HepG2 (cell line): ENCODE data around the gene DGUOK. TPM values are rescaled to one million over a fixed set of nuclear protein-coding genes. Genes with fewer than 3 reads are reported as not detected.

Source experiments
- ATF1 ChIP-seq: IDR thresholded peaks from 2 replicates; pipeline ENCODE4 v1.6.1; 2016; ENCODE audit warnings: mild to moderate bottlenecking, control low read depth
- ATF7 ChIP-seq, 2 experiments: fragments of 450-650 bp in 1 of 2; sonication (generic) in 1 of 2; formaldehyde crosslinking in 1 of 2; IDR thresholded peaks; 2 replicates each; pipeline versions ENCODE4 v1.4.0 to v1.6.1; 2016 to 2020; ENCODE audit warnings: antibody characterized with exemption in 1 of 2, mild to moderate bottlenecking in 1 of 2, missing genetic modification reagents in 1 of 2
- BORCS8-MEF2B ChIP-seq: sonication (generic); formaldehyde crosslinking; IDR thresholded peaks from 2 replicates; pipeline ENCODE4 v1.8.0; 2022; ENCODE audit warnings: mild to moderate bottlenecking, missing genetic modification reagents
- EED ChIP-seq: sonication (generic); formaldehyde crosslinking; IDR thresholded peaks from 2 replicates; pipeline ENCODE4 v1.5.0; 2020; ENCODE audit warnings: mild to moderate bottlenecking, missing genetic modification reagents
- HNF4A ChIP-seq: sonication (generic); formaldehyde crosslinking; IDR thresholded peaks from 2 replicates; pipeline ENCODE4 v1.4.0; 2020; ENCODE audit warnings: missing genetic modification reagents
- MEF2D ChIP-seq: sonication (generic); formaldehyde crosslinking; IDR thresholded peaks from 2 replicates; pipeline ENCODE4 v1.5.1; 2020; ENCODE audit warnings: mild to moderate bottlenecking, missing genetic modification reagents
- MIXL1 ChIP-seq: IDR thresholded peaks from 2 replicates; pipeline ENCODE4 v1.6.1; 2016
- NCOA1 ChIP-seq: sonication (generic); formaldehyde crosslinking; IDR thresholded peaks from 2 replicates; pipeline ENCODE4 v1.9.0; 2021; ENCODE audit warnings: missing genetic modification reagents
- RAD51 ChIP-seq: fragments of 450-650 bp; IDR thresholded peaks from 2 replicates; pipeline ENCODE4 v1.6.1; 2016; ENCODE audit warnings: borderline replicate concordance
- SALL1 ChIP-seq: sonication (generic); formaldehyde crosslinking; IDR thresholded peaks from 2 replicates; pipeline ENCODE4 v1.8.0; 2022; ENCODE audit warnings: mild to moderate bottlenecking, missing genetic modification reagents
- SPEN ChIP-seq: sonication (generic); formaldehyde crosslinking; IDR thresholded peaks from 2 replicates; pipeline ENCODE4 v1.5.1; 2020; ENCODE audit warnings: low read depth, mild to moderate bottlenecking, missing genetic modification reagents
- TSC22D2 ChIP-seq: sonication (generic); formaldehyde crosslinking; IDR thresholded peaks from 2 replicates; pipeline ENCODE4 v1.5.1; 2020; ENCODE audit warnings: missing genetic modification reagents, mild to moderate bottlenecking, borderline replicate concordance
- ZFAT ChIP-seq: sonication (generic); formaldehyde crosslinking; conservative IDR thresholded peaks from 2 replicates; pipeline ENCODE4 v1.8.1; 2023; ENCODE audit warnings: missing genetic modification reagents, inconsistent platforms
- ZNF224 ChIP-seq: sonication (generic); formaldehyde crosslinking; IDR thresholded peaks from 2 replicates; pipeline ENCODE4 v1.5.0; 2020; ENCODE audit warnings: mild to moderate bottlenecking, missing genetic modification reagents
- ZNF563 ChIP-seq: sonication (generic); formaldehyde crosslinking; IDR thresholded peaks from 2 replicates; pipeline ENCODE4 v1.8.0; 2022; ENCODE audit warnings: mild to moderate bottlenecking, moderate library complexity, missing genetic modification reagents
- ZNF75D ChIP-seq: sonication (generic); formaldehyde crosslinking; IDR thresholded peaks from 2 replicates; pipeline ENCODE4 v1.8.1; 2023; ENCODE audit warnings: missing genetic modification reagents, mild to moderate bottlenecking, borderline replicate concordance
- polyA plus RNA-seq, 8 experiments: library from polyadenylated mRNA; depleted of rRNA in 3 of 8; stranded (reverse) in 7 of 8; unstranded in 1 of 8; fragments of >200 nt; fragmentation: Illumina TruSeq in 4 of 8; extraction: Trizol in 4 of 8; gene quantifications; 2 replicates each; pipeline versions ENCODE4 v1.2.1 to v1.2.3, GENCODE V29; 2011 to 2016; ENCODE audit warnings: low read depth in 4 of 8, missing spikeins in 1 of 8, mixed read lengths in 1 of 8; ENCODE audit not compliant: insufficient read depth in 1 of 8
- total RNA-seq, 5 experiments: library from RNA; depleted of rRNA; stranded (reverse); fragments of >200 nt; fragmentation: Illumina TruSeq; extraction: Trizol; gene quantifications; 2 replicates each; pipeline ENCODE4 v1.2.3, GENCODE V29; 2016; ENCODE audit warnings: low read depth in 1 of 5
- TF ChIP-seq, protein P1 (sequence below): sonication (generic); formaldehyde crosslinking; IDR thresholded peaks from 2 replicates; pipeline ENCODE4 v1.4.0; 2020; ENCODE audit warnings: missing genetic modification reagents
- TF ChIP-seq, protein P2 (sequence below): sonication (generic); formaldehyde crosslinking; IDR thresholded peaks from 2 replicates; pipeline ENCODE4 v1.5.0; 2020; ENCODE audit warnings: missing genetic modification reagents
- TF ChIP-seq, protein P3 (sequence below): sonication (generic); formaldehyde crosslinking; IDR thresholded peaks from 2 replicates; pipeline ENCODE4 v1.5.1; 2020; ENCODE audit warnings: missing genetic modification reagents, mild to moderate bottlenecking, borderline replicate concordance
- TF ChIP-seq, protein P4 (sequence below): sonication (generic); formaldehyde crosslinking; IDR thresholded peaks from 2 replicates; pipeline ENCODE4 v1.8.1; 2023; ENCODE audit warnings: mild to moderate bottlenecking, missing genetic modification reagents

The DGUOK gene
- total and polyA plus RNA-seq, 2 of the 13 experiments (the other 11 are each of a cell fraction or from before 2014, with no cell fraction given), result 105 to 137 TPM

DNA sequence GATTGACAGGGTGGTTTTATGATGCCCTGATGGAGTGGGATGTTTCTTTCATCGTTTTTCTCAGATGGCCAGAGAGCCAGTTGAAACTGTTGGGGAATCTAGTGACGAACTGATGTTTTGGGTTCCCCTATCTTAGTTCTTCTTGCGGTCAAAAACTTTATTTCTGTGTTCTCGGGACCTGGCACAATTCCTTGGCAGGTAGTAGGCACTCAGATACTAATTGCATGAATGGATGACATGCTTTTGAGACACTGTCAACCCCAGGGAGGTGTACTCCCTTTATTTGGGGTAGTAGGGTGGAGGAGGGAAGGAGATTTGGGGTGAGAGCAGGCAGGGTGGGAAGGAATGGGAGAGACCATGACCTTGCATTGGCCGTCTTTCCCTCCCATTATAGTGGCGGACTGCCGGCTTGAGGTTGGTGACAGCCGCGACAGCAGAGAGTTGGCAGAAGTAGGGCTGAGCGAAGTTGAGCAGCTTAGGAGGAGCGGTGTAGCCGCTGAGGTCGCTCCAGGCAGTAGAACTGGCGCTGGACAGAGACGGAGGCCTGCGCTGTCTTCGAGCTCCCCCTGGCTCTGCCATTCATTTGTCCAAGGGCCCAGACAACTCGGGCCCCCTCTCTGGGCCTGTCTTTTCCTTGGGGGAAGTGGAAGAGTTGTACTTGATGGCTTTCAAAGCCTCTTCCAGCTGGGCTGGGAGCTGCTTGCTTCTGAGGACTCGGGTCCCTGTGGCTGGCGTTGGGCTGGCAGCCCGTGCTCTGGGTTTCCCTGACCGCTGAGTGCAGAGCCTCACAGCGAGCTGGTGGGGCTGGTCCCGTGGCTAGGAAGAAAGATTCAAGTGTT lies 60.6 kb downstream of the DGUOK start (continued):
- TF ChIP-seq, protein P1, sequence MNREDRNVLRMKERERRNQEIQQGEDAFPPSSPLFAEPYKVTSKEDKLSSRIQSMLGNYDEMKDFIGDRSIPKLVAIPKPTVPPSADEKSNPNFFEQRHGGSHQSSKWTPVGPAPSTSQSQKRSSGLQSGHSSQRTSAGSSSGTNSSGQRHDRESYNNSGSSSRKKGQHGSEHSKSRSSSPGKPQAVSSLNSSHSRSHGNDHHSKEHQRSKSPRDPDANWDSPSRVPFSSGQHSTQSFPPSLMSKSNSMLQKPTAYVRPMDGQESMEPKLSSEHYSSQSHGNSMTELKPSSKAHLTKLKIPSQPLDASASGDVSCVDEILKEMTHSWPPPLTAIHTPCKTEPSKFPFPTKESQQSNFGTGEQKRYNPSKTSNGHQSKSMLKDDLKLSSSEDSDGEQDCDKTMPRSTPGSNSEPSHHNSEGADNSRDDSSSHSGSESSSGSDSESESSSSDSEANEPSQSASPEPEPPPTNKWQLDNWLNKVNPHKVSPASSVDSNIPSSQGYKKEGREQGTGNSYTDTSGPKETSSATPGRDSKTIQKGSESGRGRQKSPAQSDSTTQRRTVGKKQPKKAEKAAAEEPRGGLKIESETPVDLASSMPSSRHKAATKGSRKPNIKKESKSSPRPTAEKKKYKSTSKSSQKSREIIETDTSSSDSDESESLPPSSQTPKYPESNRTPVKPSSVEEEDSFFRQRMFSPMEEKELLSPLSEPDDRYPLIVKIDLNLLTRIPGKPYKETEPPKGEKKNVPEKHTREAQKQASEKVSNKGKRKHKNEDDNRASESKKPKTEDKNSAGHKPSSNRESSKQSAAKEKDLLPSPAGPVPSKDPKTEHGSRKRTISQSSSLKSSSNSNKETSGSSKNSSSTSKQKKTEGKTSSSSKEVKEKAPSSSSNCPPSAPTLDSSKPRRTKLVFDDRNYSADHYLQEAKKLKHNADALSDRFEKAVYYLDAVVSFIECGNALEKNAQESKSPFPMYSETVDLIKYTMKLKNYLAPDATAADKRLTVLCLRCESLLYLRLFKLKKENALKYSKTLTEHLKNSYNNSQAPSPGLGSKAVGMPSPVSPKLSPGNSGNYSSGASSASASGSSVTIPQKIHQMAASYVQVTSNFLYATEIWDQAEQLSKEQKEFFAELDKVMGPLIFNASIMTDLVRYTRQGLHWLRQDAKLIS (CRISPR knock-in tag), result no peak
- TF ChIP-seq ATF1 (CRISPR knock-in tag) (no peak), MEF2D (CRISPR knock-in tag) (no peak), HNF4A (CRISPR knock-in tag) (no peak), ZNF224 (no peak), ZNF563 (CRISPR knock-in tag) (no peak), SALL1 (CRISPR knock-in tag) (0 out of 2 replicates have a peak, but pooled peaks have one; percentile 23), ATF7 (IDR thresholded peaks at IDR 0.05) (no peak), ATF7 (CRISPR knock-in tag; IDR thresholded peaks at IDR 0.05) (no peak), ZFAT (CRISPR knock-in tag) (no peak), NCOA1 (no peak), SPEN (no peak), ZNF75D (CRISPR knock-in tag) (no peak), MIXL1 (CRISPR knock-in tag) (no peak), RAD51 (no peak), BORCS8-MEF2B (no peak), TSC22D2 (CRISPR knock-in tag) (no peak), EED (CRISPR knock-in tag) (no peak)
- TF ChIP-seq, protein P2, sequence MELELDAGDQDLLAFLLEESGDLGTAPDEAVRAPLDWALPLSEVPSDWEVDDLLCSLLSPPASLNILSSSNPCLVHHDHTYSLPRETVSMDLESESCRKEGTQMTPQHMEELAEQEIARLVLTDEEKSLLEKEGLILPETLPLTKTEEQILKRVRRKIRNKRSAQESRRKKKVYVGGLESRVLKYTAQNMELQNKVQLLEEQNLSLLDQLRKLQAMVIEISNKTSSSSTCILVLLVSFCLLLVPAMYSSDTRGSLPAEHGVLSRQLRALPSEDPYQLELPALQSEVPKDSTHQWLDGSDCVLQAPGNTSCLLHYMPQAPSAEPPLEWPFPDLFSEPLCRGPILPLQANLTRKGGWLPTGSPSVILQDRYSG (CRISPR knock-in tag), result no peak
- TF ChIP-seq, protein P3, sequence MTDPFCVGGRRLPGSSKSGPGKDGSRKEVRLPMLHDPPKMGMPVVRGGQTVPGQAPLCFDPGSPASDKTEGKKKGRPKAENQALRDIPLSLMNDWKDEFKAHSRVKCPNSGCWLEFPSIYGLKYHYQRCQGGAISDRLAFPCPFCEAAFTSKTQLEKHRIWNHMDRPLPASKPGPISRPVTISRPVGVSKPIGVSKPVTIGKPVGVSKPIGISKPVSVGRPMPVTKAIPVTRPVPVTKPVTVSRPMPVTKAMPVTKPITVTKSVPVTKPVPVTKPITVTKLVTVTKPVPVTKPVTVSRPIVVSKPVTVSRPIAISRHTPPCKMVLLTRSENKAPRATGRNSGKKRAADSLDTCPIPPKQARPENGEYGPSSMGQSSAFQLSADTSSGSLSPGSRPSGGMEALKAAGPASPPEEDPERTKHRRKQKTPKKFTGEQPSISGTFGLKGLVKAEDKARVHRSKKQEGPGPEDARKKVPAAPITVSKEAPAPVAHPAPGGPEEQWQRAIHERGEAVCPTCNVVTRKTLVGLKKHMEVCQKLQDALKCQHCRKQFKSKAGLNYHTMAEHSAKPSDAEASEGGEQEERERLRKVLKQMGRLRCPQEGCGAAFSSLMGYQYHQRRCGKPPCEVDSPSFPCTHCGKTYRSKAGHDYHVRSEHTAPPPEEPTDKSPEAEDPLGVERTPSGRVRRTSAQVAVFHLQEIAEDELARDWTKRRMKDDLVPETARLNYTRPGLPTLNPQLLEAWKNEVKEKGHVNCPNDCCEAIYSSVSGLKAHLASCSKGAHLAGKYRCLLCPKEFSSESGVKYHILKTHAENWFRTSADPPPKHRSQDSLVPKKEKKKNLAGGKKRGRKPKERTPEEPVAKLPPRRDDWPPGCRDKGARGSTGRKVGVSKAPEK (CRISPR knock-in tag), result no peak
- TF ChIP-seq, protein P4, sequence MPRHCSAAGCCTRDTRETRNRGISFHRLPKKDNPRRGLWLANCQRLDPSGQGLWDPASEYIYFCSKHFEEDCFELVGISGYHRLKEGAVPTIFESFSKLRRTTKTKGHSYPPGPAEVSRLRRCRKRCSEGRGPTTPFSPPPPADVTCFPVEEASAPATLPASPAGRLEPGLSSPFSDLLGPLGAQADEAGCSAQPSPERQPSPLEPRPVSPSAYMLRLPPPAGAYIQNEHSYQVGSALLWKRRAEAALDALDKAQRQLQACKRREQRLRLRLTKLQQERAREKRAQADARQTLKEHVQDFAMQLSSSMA (CRISPR knock-in tag), result no peak
